Activated T-helper 1 cell treated with Interleukin-2 at 50 U/mL for 16 hours (primary cell): Measurements from ENCODE around the gene OR6S1.
"Not testable (repeated sequence)": the region's sequence is repeated elsewhere in the genome, so short reads cannot be mapped to it uniquely, and the experiment has no call there.

Experiments used
- DNase-seq: peaks from one replicate; pipeline ENCODE4 v3.0.0-alpha.2; 2020; ENCODE audit warnings: low read depth

The OR6S1 gene

DNA sequence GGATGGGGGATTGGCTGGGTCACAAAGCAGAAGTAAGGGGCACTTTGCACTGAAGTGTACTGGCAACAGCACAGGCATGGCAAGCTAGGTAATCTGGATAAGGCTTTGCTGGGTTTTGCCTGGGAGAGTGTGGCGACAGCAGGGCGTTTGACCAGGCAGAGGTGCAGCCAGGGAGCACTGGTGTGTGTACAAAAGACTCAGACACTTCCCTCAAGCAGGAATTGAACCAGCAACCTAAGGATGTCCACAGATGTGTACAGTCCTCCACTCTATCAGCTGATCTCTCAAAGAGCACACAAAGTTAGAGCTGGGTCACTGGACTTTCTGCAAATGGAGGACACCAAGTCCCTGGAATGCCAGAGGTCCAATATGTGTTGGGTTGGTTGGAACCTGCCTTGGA, 27.5 kb upstream of the OR6S1 start:
- no peak for DNase-seq

DNA sequence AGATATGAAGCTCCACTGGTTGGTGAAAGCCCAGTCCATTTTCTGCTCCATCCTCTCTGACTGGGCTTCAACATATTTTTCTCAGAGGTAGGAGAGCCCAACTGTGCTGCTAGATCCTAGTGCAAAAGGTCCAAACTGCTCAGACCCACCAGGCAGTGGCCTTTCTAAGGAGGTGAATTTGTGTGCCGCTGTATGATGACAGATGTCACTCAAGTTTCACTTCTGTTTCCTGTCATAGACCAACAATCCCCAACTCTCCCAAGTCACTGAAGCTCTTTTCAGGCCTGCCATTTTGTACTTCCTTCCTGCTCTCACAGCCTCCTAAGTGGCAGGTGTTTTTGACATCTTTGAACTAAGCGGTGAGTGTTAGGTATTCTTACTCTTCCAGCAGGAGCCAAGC, 26.5 kb upstream of the OR6S1 start:
- no peak for DNase-seq

DNA sequence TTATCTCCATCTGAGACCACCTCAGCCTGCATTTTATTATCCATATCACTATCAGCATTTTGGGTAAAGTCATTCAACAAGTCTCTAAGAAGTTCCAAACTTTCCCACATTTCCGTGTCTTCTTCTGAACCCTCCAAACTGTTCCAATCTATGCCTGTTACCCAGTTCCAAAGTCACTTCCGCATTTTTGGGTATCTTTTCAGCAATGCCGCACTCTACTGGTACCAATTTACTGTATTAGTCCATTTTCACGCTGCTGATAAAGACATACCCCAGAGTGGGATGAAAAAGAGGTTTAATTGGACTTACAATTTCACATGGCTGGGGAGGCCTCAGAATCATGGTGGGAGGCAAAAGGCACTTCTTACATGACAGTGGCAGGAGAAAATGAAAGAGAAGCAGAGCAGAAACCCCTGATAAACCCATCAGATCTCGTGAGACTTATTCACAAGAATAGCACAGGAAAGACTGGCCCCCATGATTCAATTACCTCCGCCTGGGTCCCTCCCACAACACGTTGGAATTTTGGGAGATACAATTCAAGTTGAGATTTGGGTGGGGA, 25.0 kb upstream of the OR6S1 start:
- not testable (repeated sequence) for DNase-seq

DNA sequence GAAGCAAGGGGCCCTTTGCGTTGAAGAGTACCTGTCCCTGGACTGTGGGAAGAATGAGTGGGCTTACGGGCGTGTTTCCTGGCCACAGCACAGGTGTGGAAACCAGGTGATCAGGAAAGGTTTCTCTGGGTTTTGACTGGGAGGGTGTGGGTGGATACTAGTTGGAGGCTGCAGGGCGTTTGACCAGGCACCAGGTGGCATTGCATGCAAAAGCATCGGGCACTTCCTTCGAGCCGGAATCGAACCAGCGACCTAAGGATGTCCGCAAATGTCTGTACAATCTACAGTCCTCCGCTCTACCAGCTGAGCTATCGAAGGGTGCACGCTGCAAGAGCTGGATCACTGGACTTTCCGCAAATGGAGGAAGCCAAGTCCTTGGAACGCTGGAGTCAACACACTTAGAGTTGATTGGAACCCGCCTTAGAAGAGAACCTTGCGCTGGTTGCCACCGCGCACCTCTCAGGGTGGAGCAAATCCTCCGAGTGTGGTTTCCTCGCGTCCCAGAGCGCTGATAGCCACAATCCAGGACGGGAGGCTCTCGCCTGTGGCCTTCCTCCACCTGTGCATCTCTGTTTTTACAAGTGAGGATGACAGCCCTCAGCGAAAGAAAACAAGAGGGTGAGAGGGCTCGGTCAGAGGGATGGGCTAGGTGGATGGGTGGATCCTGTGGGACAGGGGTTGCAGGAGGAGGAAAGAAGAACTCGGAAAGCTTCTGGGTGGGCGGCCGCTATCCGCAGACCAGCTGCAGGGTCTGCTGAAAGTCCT, 21.7 kb upstream of the OR6S1 start:
- DNase-seq = peak; percentile 64

DNA sequence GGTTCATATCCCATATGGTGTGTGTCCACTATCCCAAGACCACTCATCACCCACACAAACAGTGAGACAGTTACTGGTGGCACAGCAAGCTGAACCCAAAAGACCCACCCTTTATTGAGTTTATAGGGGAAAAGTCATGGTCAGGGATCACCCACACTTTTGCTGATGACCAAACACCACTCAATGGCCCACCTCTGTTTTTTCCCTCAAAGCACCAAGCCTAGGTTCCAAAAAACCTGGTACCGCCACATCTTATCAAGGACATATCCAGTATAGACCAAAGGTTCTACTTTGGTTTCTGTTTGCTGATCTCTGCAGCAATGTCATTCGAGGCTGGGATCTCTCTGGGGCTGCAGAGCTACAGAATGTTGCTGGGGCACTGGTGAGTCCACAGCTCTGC, 19.7 kb upstream of the OR6S1 start:
- DNase-seq = no peak

DNA sequence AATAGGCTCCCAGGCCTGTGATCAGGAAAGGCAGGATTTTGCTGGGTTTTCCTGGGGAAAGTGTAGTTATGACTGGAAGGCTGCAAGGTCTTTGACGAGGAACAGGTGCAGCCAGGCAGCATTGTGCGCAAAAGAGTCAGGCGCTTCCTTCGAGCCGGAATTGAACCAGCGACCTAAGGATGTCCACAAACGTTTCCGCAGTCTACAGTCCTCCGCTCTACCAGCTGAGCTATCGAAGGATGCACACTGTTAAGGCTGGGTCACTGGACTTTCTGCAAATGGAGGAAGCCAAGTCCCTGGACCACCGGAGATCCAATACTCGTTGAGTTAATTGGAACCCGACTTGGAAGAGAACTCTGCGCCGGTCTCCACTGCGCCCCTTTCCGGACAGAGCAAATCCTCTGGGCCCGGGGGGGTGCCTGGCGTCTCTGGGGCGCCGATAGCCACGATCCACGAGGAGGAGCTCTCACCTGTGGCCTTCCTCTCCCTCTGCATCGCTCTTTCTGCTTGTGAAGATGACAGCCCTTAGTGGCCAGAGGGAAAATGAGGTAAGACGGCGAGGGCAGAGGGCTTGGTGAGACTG, 18.4 kb upstream of the OR6S1 start:
- DNase-seq = no peak

DNA sequence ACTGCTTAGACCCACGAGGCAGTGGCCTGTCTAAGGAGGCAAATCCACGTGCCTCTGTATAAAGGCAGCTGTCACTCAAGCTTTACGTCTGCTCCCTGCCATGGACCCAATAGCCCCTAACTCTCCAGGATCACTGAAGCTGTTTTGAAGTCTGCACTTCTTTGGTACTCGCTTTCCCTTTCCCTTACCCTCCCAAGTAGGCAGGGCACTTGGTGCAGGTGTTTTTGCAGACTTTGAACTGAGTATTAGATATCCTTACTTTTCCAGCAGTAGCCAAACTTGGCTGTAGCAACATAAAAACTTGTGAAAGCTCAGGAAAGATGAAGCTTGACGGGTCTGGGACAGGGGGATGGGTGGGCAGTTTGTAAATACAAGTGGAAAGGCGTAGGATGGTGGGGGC, 17.8 kb upstream of the OR6S1 start:
- no peak for DNase-seq

DNA sequence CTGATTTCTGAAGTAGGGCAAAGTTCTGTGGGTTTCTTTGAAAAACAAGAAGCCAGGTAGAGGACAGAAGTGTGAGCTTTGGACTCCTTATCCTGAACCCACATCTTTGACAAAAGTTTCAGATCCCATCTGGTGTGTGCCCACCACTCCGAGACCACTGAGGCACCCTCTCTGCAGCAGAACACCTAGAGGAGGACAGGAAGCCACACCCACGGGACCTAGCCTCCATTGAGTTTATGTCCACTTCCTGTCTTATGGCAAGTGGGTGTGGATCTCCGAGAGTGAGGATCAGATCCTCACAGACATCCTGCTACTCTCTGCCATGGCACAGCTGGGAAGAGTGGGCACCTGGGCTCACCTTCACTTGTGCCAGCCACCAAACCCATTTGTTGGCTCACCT, 16.8 kb upstream of the OR6S1 start:
- DNase-seq = no peak

DNA sequence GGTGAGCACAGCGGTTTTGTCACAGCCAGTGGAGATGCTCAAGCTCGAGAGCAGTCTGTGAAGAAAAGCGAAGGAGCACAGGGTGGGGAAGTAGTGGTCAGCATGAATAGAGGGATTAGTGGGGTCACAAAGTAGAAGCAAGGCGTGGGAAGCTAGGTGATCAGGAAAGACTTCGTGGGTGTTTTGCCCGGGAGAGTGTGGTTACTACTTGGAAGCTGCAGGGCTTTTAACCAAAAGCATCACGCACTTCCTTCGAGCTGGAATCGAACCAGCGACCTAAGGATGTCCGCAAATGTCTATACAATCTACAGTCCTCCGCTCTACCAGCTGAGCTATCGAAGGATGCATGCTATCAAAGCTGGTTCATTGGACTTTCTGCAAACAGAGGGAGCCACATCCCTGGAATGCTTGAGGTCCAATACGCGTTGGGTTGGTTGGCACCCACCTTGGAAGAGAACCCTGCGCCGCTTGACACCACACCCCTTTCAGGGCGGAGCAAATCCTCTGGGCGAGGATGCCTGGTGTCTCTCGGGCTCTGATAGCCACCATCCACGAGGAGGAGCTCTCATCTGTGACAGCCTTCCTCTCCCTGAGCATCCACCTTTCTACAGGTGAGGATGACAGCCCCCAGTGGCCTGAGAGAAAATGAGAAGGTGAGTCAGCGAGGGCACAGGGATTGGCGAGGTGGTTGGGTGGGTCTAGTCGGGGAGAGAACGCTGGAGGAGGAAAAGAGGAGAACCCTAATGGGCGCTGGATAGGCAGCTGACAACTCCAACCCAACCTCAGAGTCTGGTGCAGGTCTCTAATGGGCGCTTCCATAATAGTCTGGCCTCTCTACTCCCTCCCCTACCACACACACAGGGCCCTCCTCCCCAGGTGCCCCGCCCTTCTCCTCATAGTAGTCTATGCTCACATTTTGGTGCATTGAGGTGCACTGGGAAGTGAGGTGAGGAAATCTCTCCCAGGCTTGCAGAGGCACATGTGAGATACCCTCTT, 16.0 kb upstream of the OR6S1 start:
- no peak for DNase-seq

DNA sequence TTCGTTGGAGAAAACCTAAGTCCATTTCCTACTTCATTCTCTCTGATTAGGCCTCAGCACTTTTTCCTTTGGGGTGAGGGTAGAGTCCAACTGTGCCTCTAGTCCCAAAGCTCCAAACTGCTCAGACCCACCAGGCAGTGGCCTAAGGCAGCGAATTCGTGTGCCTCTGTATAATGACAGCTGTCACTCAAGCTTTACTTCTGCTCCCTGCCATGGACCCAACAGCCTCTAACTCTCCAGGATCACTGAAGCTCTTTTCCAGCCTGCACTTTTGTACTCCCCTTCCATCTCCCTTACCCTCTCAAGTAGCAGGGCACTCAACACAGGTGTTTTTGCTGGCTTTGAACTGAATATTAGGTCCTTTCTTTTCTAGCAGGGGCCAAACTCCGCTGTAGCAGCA, 14.8 kb upstream of the OR6S1 start:
- DNase-seq = no peak

DNA sequence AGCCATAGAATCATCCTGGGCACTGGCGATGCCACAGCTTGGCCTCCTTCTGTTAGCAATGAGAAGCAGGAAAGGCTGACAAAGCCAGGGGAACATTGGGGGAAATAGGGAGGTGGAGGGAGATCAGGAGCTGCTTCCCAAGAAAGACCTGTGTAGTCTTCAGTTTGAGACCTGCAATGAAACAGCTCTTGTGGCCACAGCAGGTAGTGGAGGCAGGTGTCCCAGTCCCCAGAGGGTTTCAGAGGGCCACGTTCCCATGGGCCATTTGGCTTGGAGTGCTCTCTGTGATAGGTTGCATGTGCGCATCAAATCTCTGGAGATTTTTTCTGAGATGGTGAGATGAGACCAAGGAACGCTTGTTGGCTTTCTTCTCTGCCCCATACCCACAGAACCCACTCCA, 14.4 kb upstream of the OR6S1 start:
- no peak for DNase-seq

DNA sequence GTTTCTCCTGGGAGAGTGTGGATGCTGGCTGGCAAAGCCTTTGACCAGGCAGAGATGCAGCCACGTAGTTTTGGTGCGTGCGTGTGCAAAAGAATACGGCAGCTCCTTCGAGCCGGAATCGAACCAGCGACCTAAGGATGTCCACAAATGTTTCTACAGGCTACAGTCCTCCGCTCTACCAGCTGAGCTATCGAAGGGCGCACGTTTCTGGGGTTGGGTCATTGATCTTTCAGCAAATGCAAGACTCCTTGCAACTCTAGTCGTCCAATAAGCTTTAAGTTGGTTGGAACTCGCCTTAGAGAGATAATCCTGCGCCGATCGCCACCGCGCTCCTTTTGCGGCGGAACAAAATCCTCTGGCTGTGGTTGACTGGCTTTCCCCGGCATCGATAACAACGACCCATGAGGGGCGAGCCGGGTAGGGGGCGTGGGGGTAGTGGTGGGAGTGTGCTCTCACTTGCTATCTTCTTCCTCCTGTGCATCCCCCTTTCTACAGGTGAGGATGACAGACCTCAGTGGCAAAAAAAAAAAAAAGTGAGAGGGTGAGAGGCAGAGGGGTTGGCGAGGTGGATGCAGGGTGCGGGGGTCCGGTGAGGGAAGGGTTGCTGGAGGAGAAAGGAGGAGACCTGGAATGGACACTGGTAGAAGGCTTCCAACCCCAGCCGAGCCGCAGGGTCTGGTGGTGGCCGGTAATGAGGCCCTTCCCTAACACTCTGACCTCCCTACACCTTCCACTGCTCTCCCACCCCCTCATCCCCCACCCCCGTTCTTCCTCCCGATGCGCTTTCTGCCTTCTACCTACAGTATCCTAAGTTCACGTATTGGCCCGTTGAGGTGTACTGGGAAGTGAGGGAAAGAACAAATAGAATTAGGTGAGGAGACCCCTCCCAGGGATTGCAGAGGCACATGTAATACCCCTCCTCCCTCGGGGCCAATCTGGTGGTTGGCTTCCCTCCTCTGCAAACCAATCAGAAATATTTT, 11.8 kb upstream of the OR6S1 start:
- DNase-seq = no peak

DNA sequence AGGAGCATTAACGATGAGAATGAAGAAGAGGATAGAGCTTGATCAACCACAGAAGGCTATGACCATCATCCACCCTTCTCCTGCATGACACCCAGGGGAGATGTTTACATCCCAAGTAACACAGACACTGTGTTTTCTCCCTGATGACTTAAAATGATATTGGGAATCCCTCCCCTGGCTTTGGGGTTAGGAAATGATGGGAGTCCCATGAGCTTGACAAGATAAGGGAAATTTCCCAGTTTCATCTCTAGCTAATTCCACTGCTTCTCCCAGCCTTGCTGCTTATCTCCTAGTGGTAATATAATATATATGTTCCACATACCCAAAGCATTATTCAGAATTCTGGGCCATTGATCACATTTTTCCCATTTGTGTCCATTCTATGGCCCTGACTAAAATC, 4.0 kb upstream of the OR6S1 start:
- DNase-seq = no peak

DNA sequence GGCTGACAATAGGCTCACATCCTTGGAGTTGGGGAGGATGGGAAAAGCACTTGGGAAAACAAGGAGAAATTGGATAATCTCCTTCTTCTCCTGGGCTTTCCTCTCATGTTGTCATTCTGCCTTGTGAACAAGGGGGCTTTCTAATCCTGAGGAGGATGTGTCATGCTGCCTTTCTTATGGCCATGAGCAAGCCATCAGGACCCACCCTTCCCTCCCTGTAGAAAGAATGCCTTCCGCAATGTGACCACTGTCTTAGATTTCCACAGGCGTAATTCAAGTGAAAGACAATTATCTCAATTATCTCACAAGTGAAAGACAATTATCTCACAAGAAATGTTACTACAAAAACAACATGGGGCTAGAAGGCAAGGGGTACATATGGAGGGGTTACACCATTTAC, 3.0 kb upstream of the OR6S1 start:
- no peak for DNase-seq

DNA sequence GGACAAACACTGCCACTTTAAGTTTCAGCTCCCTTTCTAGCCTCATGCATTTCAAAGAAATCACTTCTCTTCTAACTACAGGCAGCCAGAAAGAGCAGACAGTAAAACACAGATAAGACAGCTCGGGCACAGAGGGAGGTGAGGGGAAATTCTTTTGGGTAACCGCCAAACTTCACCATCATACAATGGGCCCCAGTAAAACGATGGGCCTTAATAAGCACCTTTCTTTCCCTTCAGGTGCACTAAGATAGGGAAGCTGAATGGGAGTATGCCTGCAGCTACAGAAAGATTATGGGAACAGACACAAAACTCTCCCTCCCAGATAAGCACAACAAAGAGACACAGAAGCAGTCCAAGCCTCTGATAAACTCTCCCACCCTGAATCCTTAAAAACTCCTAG, 1.3 kb upstream of the OR6S1 start:
- not testable (repeated sequence) for DNase-seq

DNA sequence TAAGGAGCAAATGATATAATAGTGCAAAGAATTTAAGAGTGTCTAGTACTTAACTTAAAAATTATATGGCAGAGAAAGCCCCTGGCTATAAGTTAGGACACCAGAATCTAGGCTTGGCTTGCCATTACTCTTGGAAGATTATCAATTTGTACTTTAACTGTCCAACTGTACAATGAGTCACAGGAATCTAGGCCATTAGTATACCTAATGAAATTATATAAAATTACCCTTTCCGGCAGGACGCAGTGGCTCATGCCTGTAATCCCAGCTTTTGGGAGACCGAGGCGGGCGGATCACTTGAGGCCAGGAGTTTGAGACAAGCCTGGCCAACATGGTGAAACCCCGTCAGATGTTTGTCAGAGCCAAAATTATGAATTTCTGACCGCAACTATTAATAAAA, 691 bp upstream of the OR6S1 start:
- no peak for DNase-seq

DNA sequence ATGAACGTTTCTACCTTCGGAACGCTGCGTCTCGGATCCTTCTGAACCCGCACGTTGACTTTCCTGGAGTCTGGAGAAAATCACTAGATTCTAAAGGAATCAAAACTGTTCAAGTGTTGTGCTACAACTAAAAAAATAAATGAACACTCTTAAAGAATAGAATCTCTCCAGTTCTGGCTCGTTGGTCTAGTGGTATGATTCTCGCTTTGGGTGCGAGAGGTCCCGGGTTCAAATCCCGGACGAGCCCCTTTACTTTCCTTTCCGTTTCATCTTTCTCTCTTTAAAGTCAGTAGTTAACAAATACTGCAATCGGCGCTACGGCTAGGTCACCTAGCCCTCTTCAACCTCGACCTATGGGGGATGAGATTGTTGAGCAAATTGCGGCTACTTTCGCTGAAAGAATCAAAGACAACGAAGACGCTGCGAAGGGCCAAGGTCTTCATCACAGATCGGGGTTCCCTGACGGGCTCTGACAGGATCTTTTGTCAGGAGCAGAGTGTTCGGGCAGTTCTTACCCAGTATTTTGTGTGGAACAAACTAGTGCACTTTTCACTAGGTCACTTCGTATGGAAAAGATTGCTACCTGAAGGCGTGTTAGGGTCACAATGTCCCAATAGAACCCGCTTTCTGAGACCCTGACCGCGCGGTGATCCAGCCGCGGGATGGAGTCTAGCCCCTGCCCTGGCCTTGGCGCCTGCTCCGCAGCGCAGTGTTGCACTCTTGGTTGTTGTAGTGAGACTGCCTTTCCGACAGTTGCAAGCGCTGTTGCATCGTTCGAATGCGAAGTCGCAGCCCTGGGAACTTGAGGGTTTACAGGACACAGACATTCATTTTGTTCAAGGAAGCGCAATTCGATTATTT, 8.4 kb downstream of the OR6S1 start:
- DNase-seq = no peak

DNA sequence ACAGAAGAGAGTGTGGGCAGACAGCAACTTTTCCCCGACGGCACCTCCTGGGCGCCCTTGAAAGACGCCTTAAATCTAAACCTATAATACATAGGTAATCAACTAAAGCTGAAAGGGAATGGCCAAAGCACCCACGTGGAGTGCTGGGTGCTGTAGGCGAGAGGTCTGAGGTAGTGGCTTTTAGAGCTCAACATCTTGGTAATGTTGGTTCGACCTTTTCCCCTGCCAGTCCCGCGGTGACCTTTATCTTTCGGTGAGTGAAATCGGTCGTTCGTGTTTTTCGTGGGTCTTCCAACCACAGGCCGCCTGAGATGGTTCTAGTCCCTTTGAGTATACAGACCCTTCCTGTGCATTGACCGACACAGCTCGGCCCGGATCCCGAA, 9.1 kb downstream of the OR6S1 start:
- DNase-seq = no peak

DNA sequence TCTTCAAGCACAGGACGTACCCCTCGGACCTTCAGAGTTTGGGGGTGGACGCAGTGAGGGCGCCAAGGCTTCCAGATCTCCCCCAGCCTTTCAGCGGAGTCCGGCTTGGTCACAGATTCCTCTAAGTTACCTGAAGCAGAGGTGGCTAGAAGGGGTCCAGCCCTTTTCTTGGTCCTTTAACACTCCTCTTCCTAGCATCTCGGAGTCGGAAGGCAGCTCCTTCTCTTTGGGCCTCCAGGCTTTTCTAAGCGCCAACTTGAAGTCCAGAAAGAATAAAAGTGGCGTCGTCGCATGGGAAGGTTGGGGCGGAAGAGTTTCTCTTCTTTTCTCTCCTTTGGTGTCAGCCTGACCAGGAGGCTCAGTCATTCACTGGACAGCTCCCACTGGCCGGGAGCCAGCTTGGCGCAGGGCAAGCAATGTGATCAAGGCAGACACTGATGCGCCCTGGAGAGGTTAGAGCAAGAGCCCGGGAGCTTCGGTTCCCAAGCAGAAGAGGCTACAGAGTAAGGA, 9.6 kb downstream of the OR6S1 start:
- DNase-seq = no peak
